Stimulated activated memory B cell treated with anti-CD40 and anti-IgM and Interleukin-4, amounts not matched to agents 10 μg/mL and 1 μg/mL and 100 μg/mL, for 72 hours (primary cell): ENCODE results near the gene CORIN.
A peak's percentile ranks its signal among the peaks of the same experiment; 100 is the strongest.

Experiments
- ATAC-seq: fragments of 150-1000 bp; cut with Tn5 transposase; 2 replicates; pipeline ENCODE4 v1.10.0; 2021
- H3K27ac Mint-ChIP-seq: one replicate; pipeline ENCODE4 v1.8.0; 2022; ENCODE audit warnings: mild to moderate bottlenecking, mixed read lengths
- H3K27me3 Mint-ChIP-seq: one replicate; pipeline ENCODE4 v1.8.0; 2022; ENCODE audit warnings: mixed read lengths
- H3K36me3 Mint-ChIP-seq: one replicate; pipeline ENCODE4 v1.8.0; 2022; ENCODE audit warnings: mixed read lengths
- H3K4me1 Mint-ChIP-seq: one replicate; pipeline ENCODE4 v1.8.0; 2022; ENCODE audit warnings: mixed read lengths
- H3K4me3 Mint-ChIP-seq: one replicate; pipeline ENCODE4 v1.8.0; 2022; ENCODE audit warnings: mild to moderate bottlenecking, moderate library complexity, mixed read lengths
- H3K9me3 Mint-ChIP-seq: one replicate; pipeline ENCODE4 v1.8.0; 2022; ENCODE audit warnings: mixed read lengths

Gene CORIN

GRCh38 chr4:47848041-47848440, 10.2 kb upstream of the CORIN start:
- Mint-ChIP-seq H3K27ac (no peak overlapping the region), H3K9me3 (no peaks in the 10 kb centered on the region), H3K36me3 (peaks cover 41% of the 10 kb centered on the region), H3K27me3 (no peaks in the 10 kb centered on the region), H3K4me3 (no peak overlapping the region), H3K4me1 (no peaks in the 10 kb centered on the region)
- no peak for ATAC-seq

GRCh38 chr4:47842985-47843384, 5.1 kb upstream of the CORIN start:
- Mint-ChIP-seq H3K36me3 (peaks cover 23% of the 10 kb centered on the region), H3K27ac (no peak overlapping the region), H3K4me3 (no peak overlapping the region), H3K27me3 (no peaks in the 10 kb centered on the region), H3K4me1 (peaks cover 14% of the 10 kb centered on the region), H3K9me3 (no peaks in the 10 kb centered on the region)
- no peak for ATAC-seq

GRCh38 chr4:47840291-47840690, 2.4 kb upstream of the CORIN start:
- Mint-ChIP-seq H3K4me3 (no peak overlapping the region), H3K9me3 (no peaks in the 10 kb centered on the region), H3K4me1 (peaks cover 37% of the 10 kb centered on the region), H3K36me3 (peaks cover 9% of the 10 kb centered on the region), H3K27ac (no peak overlapping the region), H3K27me3 (no peaks in the 10 kb centered on the region)
- no peak for ATAC-seq

- no peaks in the 10 kb centered on the region for H3K9me3 Mint-ChIP-seq
- H3K27me3 Mint-ChIP-seq = no peaks in the 10 kb centered on the region
- peak; percentile 73 for ATAC-seq
- peaks cover 37% of the 10 kb centered on the region for H3K4me1 Mint-ChIP-seq
- peaks cover 9% of the 10 kb centered on the region for H3K36me3 Mint-ChIP-seq
- H3K27ac Mint-ChIP-seq = peak overlapping the region; percentile 54
- no peak overlapping the region for H3K4me3 Mint-ChIP-seq
Observed at GRCh38 chr4:47839259-47839658, 1.4 kb upstream of the CORIN start.

GRCh38 chr4:47838445-47838844, 578 bp upstream of the CORIN start:
- peak overlapping the region; percentile 91 for H3K4me3 Mint-ChIP-seq
- no peaks in the 10 kb centered on the region for H3K27me3 Mint-ChIP-seq
- H3K9me3 Mint-ChIP-seq = no peaks in the 10 kb centered on the region
- no peak for ATAC-seq
- H3K36me3 Mint-ChIP-seq = peaks cover under 1% of the 10 kb centered on the region
- H3K27ac Mint-ChIP-seq = no peak overlapping the region
- H3K4me1 Mint-ChIP-seq = peaks cover 37% of the 10 kb centered on the region

- peak overlapping the region; percentile 79 for H3K27ac Mint-ChIP-seq
Observed at GRCh38 chr4:47837094-47837907, 566 bp downstream of the CORIN start.

GRCh38 chr4:47836641-47837093, 1.2 kb downstream of the CORIN start:
- Mint-ChIP-seq H3K27ac (peak overlapping the region; percentile 79), H3K4me3 (peak overlapping the region; percentile 91), H3K4me1 (peaks cover 37% of the 10 kb centered on the region), H3K9me3 (peaks cover 3% of the 10 kb centered on the region), H3K27me3 (no peaks in the 10 kb centered on the region), H3K36me3 (no peaks in the 10 kb centered on the region)
- ATAC-seq = peak; percentile 79

More at GRCh38 chr4:47837094-47837907, 566 bp downstream of the CORIN start:
- H3K9me3 Mint-ChIP-seq = peaks cover 3% of the 10 kb centered on the region
- H3K27me3 Mint-ChIP-seq = no peaks in the 10 kb centered on the region
- ATAC-seq = peak; percentile 80
- H3K4me1 Mint-ChIP-seq = peaks cover 37% of the 10 kb centered on the region
- H3K4me3 Mint-ChIP-seq = peak overlapping the region; percentile 91
- no peaks in the 10 kb centered on the region for H3K36me3 Mint-ChIP-seq

GRCh38 chr4:47835494-47835893, 2.4 kb downstream of the CORIN start:
- Mint-ChIP-seq H3K4me3 (no peak overlapping the region), H3K36me3 (no peaks in the 10 kb centered on the region), H3K27ac (no peak overlapping the region), H3K4me1 (peaks cover 37% of the 10 kb centered on the region), H3K27me3 (no peaks in the 10 kb centered on the region), H3K9me3 (peaks cover 3% of the 10 kb centered on the region)
- no peak for ATAC-seq

- H3K27ac Mint-ChIP-seq = no peak overlapping the region
- peaks cover 5% of the 10 kb centered on the region for H3K4me1 Mint-ChIP-seq
- no peaks in the 10 kb centered on the region for H3K36me3 Mint-ChIP-seq
- no peak overlapping the region for H3K4me3 Mint-ChIP-seq
- H3K27me3 Mint-ChIP-seq = no peaks in the 10 kb centered on the region
- peaks cover 3% of the 10 kb centered on the region for H3K9me3 Mint-ChIP-seq
- no peak for ATAC-seq
Observed at GRCh38 chr4:47831026-47831679, 6.7 kb downstream of the CORIN start.

- Mint-ChIP-seq H3K9me3 (peaks cover 3% of the 10 kb centered on the region), H3K27ac (no peak overlapping the region)
Observed at GRCh38 chr4:47830265-47831025, 7.4 kb downstream of the CORIN start.

GRCh38 chr4:47829438-47829837, 8.4 kb downstream of the CORIN start:
- Mint-ChIP-seq H3K27ac (no peak overlapping the region), H3K27me3 (no peaks in the 10 kb centered on the region), H3K4me3 (no peak overlapping the region), H3K4me1 (no peaks in the 10 kb centered on the region), H3K9me3 (peaks cover 3% of the 10 kb centered on the region), H3K36me3 (no peaks in the 10 kb centered on the region)
- no peak for ATAC-seq

More at GRCh38 chr4:47830265-47831025, 7.4 kb downstream of the CORIN start:
- Mint-ChIP-seq H3K36me3 (no peaks in the 10 kb centered on the region), H3K4me1 (no peaks in the 10 kb centered on the region), H3K27me3 (no peaks in the 10 kb centered on the region), H3K4me3 (no peak overlapping the region)
- ATAC-seq = no peak

GRCh38 chr4:47827343-47828047, 10.4 kb downstream of the CORIN start:
- no peaks in the 10 kb centered on the region for H3K27me3 Mint-ChIP-seq
- no peaks in the 10 kb centered on the region for H3K9me3 Mint-ChIP-seq
- H3K27ac Mint-ChIP-seq = no peak overlapping the region
- H3K4me3 Mint-ChIP-seq = no peak overlapping the region
- no peak for ATAC-seq
- H3K4me1 Mint-ChIP-seq = no peaks in the 10 kb centered on the region
- H3K36me3 Mint-ChIP-seq = no peaks in the 10 kb centered on the region

GRCh38 chr4:47824840-47825239, 13.0 kb downstream of the CORIN start:
- Mint-ChIP-seq H3K27ac (no peak overlapping the region), H3K36me3 (no peaks in the 10 kb centered on the region), H3K9me3 (no peaks in the 10 kb centered on the region), H3K4me1 (no peaks in the 10 kb centered on the region), H3K27me3 (no peaks in the 10 kb centered on the region), H3K4me3 (no peak overlapping the region)
- ATAC-seq = no peak

- Mint-ChIP-seq H3K4me3 (no peak overlapping the region), H3K4me1 (no peaks in the 10 kb centered on the region)
Observed at GRCh38 chr4:47819178-47819577, 18.7 kb downstream of the CORIN start.

GRCh38 chr4:47817275-47817674, 20.6 kb downstream of the CORIN start:
- no peaks in the 10 kb centered on the region for H3K36me3 Mint-ChIP-seq
- no peaks in the 10 kb centered on the region for H3K9me3 Mint-ChIP-seq

More at GRCh38 chr4:47819178-47819577, 18.7 kb downstream of the CORIN start:
- no peaks in the 10 kb centered on the region for H3K36me3 Mint-ChIP-seq
- H3K9me3 Mint-ChIP-seq = no peaks in the 10 kb centered on the region
- no peak for ATAC-seq
- no peak overlapping the region for H3K27ac Mint-ChIP-seq
- peaks cover 10% of the 10 kb centered on the region for H3K27me3 Mint-ChIP-seq

More at GRCh38 chr4:47817275-47817674, 20.6 kb downstream of the CORIN start:
- H3K27me3 Mint-ChIP-seq = peaks cover 20% of the 10 kb centered on the region
- H3K4me1 Mint-ChIP-seq = no peaks in the 10 kb centered on the region
- no peak for ATAC-seq
- H3K27ac Mint-ChIP-seq = no peak overlapping the region
- no peak overlapping the region for H3K4me3 Mint-ChIP-seq
